Ammon's horn (tissue), 1 donor: ENCODE results near the gene CXorf49.
A peak's percentile ranks its signal among the peaks of the same experiment; 100 is the strongest.

ENCODE experiments used
- DNase-seq: peaks from one replicate; pipeline ENCODE4 v3.0.0-alpha.2; 2016; ENCODE audit warnings: low spot score

CXorf49 gene

DNA sequence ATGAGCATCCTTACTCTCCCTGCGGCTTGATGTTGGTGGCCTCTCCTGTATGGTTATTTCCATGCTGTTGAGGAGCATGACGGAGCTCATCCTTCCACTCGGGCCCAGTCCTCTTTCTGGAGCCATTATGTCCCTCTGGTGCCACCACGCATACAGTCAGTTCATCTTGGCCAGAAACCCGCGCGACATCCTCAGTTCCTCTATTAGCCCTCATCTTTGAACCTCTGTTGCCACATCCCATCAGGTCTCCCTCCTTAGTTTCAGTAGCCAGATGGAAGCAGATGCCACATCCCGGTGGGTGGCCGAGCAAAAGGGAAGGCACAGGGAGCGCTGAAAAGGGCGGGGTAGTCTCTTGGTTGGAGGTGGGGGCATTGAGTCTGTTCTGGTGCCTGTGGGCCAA is 46.1 kb downstream of the CXorf49 start:
- no peak for DNase-seq

DNA sequence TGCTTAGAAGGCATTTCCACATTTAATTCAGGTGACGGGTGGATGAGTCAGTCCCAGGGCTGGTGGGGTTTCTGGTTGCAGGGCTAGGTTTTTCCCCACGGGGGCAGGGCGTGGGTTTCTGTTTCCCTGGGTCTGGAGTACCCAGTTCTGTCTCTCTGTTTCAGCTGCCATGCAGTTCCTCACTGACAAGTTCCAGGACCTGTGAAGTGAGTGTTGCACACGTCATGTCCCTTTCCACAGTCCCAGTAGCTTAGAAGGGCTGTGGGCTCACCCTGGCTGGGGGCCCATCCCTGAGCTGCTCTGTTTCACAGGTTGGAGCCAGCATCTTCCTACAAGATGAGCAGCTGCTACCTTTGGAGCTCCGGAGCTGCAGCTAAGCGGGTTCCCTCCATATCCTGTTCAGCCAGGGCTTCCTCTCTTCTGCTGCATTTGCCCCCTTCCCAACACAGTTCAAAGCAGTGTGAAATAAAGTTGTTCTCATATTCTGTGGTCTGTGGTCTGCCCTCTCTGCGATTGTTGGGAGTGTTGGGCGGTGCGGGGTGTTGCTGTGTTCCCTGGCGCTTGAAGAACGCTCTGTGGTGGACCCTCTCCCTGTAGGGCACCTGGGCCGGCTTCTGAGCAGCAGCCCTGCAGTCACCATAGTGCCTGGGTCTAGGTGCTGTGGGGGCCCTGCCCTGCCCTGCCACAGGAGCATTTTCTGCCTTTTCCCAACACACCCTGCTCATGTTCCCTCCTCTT is 46.9 kb downstream of the CXorf49 start:
- no peak for DNase-seq

DNA sequence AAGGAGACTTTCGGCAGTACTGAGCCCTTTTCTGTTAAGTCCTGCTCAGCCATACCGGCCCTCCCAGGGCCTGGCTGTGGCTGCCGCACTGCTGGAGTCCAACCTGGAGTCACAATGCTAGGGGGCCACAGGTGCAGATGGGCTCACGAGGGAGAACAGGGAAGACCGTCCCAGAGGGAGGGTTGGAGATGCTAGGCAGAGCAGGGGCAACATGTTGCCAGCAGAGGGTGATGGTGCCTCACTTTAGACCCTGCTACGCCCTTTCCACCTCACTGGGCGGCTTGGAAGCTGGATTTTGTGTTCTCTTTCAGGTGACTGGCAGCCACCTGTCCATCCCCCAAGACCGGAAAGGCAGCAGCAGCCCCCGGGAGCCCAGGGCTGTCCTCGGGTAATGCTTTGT is 48.1 kb downstream of the CXorf49 start:
- peak; percentile 31 for DNase-seq

DNA sequence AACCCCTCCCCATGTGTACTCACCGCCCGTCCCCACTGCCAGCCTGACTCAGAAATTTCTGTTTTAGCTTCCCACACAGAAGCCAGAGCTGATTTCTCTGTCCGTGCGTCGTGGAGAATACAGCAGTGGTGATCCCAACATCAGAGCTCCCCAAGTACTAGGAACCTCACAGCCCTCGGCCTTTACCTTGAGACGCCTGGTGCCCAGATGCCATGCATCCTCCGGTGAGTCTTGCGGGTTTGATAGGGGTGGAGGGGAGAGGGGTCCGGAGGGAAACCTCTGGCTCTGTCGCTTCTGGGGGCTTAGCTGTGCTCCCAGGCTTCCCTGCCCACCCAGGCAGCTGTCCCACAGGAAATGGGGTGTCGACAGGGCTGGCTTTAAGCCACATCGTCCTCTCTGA is 48.6 kb downstream of the CXorf49 start:
- DNase-seq = no peak

DNA sequence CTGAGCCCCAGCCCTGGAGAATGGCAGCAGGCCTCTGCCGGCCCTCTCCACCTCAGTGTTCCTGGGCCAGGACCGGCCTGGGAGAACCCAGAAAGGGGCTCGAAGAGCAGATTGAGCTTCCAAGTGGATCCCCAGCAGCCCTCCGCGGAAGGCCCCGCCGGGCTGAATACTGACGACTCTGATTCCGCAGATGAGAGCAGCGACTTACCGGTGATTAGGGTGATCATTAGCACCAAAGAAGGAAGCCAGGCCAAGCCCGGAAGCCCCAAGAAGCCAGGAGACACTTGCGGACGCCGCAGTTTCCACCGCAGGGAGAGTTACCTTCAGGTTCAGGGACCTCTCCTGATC is 49.9 kb downstream of the CXorf49 start:
- no peak for DNase-seq

DNA sequence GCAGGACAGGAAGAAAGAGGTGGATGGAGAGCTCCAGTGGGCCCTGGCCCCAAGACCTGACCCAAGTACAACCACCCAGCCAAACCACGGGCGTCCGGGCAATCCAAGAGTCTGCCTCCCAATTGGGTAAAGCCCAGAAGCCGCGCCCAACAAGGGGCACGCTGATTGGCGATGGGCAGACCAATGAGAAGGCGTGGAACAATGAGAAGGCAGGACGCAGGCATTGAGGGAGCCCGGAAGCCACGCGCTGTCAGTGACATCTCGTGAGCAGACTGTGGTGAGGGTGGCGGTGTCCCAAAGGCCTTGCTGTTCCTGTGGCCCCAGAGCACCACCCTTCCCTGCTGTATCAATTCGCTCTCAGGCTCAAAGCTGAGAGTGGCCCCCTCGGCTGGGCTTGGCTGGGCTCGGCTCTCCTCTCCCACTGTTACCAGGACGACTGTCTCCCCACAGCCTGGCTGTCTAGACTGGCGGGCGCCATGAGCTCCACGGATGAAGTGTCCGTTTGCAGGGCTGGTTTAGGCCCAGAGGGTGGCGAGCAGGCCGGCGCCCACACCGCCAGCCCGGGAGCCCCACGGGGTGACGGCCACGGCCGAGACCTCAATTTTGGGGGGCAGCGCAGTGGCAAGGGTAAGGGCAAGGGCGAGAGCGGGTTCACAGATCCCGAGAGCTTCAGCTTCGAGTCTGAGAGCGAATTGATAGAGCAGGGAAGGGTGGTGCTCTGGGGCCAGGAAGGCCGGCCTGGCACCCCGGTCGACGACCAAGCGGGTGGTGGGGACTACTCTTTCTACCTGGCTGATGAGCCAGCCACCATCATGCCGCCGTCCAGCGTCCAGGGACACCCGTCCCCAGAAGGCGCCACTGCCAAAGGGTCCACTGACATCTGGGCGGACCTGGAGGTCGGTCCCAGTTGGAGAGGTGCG is 50.5 kb downstream of the CXorf49 start, which contains the start of gene LOC101059915:
LOC101059915 (plus strand) TSS at position 219 of the 920 bp plus-strand sequence.
- no peak for DNase-seq

DNA sequence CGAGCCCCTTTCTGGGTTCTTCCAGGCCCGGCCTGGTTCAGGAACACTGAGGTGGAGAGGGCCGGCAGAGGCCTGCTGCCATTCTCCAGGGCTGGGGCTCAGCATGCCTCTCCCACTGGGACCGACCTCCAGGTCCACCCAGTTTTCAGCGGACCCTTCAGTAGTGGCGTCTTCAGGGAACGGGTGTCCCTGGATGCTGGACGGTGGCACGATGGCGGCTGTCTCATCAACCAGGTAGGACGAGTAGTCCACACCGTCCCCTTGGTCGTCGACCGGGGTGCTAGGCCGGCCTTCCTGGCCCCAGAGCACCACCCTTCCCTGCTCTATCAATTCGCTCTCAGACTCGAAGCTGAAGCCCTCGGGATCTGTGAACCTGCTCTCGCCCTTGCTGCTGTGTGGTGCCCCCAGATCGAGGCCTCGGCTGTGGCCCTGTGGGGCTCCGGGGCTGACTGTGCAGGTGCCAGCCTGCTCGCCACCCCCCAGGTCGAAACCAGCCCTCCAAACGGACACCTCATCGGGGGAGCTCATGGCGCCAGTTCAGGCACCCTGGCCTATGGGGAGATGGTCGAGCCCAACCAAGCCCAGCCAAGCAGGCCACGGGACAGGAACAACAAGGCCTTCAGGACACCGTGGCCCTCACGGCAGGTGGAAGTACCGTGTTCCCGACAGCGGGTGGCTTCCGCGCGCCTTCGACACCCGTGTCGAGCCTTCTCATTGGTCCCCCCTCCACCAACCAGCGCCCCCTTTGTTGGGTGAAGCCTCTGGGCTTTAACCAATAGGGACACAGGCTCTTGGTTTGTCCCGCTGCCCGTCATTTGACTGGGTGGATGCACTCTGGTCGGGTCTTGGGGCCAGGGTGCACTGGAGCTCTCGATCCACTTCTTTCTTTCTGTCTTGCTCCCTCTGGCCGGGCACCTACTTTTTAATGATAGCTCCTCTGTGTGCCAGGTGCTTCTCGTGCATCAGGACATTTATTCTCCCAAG is 51.6 kb downstream of the CXorf49 start:
- DNase-seq = no peak

DNA sequence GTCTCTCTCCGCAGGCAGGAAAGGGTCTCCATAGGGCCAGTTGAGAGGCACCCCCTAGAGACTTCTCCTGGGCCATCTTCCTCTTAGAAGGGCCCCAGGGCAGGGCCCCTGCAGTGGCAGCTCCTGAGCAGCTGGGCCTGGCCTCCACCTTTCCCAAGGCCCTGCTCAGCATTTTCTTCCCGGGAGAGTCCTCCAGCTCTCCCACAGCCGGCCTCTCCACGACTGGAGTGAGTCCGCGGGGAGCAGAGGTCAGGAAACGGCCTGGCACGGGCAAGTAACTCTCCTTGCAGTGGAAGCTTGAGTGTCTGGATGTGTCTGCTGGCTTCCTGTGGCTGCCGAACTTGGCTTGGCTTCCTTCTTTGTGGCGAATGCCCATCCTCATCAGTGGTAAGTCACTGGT is 52.3 kb downstream of the CXorf49 start:
- no peak for DNase-seq

DNA sequence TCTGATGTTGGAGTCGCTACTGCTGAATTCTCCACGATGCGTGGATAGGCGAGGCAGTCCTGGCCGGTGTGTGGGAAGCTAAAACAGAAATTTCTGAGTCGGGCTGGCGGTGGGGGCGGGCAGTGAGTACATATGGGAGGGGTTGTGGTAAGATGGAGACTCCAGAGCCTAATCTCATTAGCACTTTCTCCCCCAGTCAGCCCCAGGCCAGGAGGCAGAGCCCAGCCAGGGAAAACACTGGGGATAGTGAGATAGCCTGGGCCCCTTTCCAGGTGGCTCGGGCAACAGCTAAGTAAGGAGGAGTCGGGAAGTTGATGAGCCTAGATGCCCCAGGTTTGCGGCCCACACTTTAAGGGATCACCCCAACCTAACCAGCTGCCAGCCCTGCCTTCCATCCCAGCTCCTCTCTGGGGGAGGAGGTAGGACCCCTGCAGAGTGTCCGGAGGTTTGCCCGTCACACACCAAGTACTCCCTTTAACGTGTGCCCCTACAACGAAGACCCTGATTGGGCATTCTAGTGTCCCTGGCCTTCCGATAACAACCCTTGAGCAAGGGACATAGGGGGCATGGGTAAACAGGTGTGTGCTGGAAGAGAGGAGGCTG is 53.1 kb downstream of the CXorf49 start:
- no peak for DNase-seq
